Activated CD4-positive, alpha-beta memory T cell treated with anti-CD3 and anti-CD28 coated beads for 36 hours (primary cell): ENCODE data around the gene PPP1R13B. TPM values are rescaled to one million over a fixed set of nuclear protein-coding genes. Genes with fewer than 3 reads are reported as not detected.

Experiments used
- CTCF ChIA-PET: fragments of 350-600 bp; sonication (Branson Sonifier 250); formaldehyde crosslinking; loops from one replicate; lab custom pipeline; 2021; ENCODE audit warnings: antibody characterized with exemption, inconsistent platforms; lab: Charles Lee
- POLR2A ChIA-PET: fragments of 350-600 bp; sonication (Branson Sonifier 250); formaldehyde crosslinking; loops from one replicate; lab custom pipeline; 2021; ENCODE audit warnings: antibody characterized with exemption; lab: Charles Lee
- DNase-seq: peaks from one replicate; pipeline ENCODE4 v3.0.0-alpha.2; 2020
- H3K27ac Mint-ChIP-seq: one replicate; pipeline ENCODE4 v1.8.0; 2021; ENCODE audit warnings: mixed read lengths
- H3K27me3 Mint-ChIP-seq: one replicate; pipeline ENCODE4 v1.8.0; 2021; ENCODE audit warnings: mixed read lengths
- H3K36me3 Mint-ChIP-seq: one replicate; pipeline ENCODE4 v1.8.0; 2021; ENCODE audit warnings: mixed read lengths
- H3K4me1 Mint-ChIP-seq: one replicate; pipeline ENCODE4 v1.8.0; 2021; ENCODE audit warnings: low read depth, mixed read lengths
- H3K4me3 Mint-ChIP-seq: one replicate; pipeline ENCODE4 v1.8.0; 2021; ENCODE audit warnings: mild to moderate bottlenecking, mixed read lengths
- H3K9me3 Mint-ChIP-seq: one replicate; pipeline ENCODE4 v1.8.0; 2021; ENCODE audit warnings: mixed read lengths
- intact Hi-C: fragments of 100-400 bp; cut with micrococcal nuclease; formaldehyde crosslinking; loops from one replicate; pipeline ENCODE4 v1.15.1; 2023
- total RNA-seq, 2 experiments: library from RNA; stranded (reverse); gene quantifications; one replicate each; pipeline ENCODE4 v1.2.3, GENCODE V29; 2021

Gene PPP1R13B
- total RNA-seq, 2 experiments from 2014 or later: 13.5 to 14.8 TPM

GRCh38 chr14:103887170-103887501, 39.8 kb upstream of the PPP1R13B start:
- no peak overlapping the region for H3K4me3 Mint-ChIP-seq
- ChIA-PET POLR2A (no interaction called here), CTCF (interaction anchor here (1.3 kb wide), 1 partner anchor 14 kb away, joined by 4 read pairs; no protein-coding TSS in a partner anchor)
- no peak for DNase-seq
- no peaks in the 10 kb centered on the region for H3K9me3 Mint-ChIP-seq
- H3K27ac Mint-ChIP-seq: no peak overlapping the region
- no peaks in the 10 kb centered on the region for H3K27me3 Mint-ChIP-seq
- intact Hi-C loops: no loop called here
- H3K36me3 Mint-ChIP-seq: no peaks in the 10 kb centered on the region
- H3K4me1 Mint-ChIP-seq: no peaks in the 10 kb centered on the region

DNA sequence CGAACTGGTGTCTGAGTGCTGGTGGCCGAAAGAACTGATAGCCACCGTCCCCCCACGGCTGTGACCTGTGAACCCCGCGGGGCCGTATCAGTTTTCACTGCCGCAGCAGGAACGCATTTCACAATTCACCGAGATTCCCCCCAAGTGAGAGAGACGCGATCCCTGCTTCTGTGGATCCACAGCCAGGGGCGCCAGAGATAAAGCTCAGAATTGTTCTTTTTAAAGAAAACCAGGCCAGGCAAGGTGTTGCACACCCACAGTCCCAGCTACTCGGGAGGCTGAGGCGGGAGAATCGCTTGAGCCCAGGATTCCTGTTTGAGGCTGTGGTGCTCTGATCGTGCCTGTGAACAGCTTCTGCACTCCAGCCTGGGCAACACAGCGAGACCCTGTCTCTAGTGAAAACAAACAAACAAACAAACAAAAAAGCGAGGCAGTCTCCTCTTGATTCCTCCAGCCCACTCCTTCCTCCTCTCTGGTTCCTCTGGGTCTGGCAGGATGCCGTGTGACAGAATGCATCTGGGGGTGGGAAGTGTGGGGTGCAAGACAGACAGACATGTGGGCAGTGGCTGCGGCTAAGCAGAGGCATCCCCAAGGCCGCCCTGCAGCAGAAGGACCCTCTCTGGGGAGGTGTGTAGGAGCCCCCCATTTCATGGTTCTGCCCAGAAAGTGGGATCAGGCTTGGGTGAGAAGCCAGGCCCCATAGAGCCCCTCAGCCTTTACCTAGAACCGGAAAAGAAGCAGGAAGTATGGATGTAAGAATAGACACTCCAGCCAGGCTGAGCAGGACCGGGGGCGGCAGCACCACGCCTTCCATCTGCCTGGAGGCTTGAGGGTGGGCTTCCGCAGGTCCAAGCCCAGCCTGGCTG, 39.2 kb upstream of the PPP1R13B start:
- no peaks in the 10 kb centered on the region for H3K27me3 Mint-ChIP-seq
- no peak overlapping the region for H3K4me3 Mint-ChIP-seq
- intact Hi-C loops: no loop called here
- POLR2A ChIA-PET: no interaction called here
- H3K9me3 Mint-ChIP-seq: no peaks in the 10 kb centered on the region
- no peak for DNase-seq
- H3K36me3 Mint-ChIP-seq: no peaks in the 10 kb centered on the region
- no peaks in the 10 kb centered on the region for H3K4me1 Mint-ChIP-seq
- H3K27ac Mint-ChIP-seq: no peak overlapping the region
- CTCF ChIA-PET: no interaction called here

GRCh38 chr14:103885509-103885932, 38.1 kb upstream of the PPP1R13B start:
- Mint-ChIP-seq H3K27ac (no peak overlapping the region), H3K27me3 (no peaks in the 10 kb centered on the region), H3K36me3 (no peaks in the 10 kb centered on the region), H3K9me3 (no peaks in the 10 kb centered on the region), H3K4me1 (no peaks in the 10 kb centered on the region), H3K4me3 (no peak overlapping the region)
- ChIA-PET CTCF (no interaction called here), POLR2A (no interaction called here)
- DNase-seq: no peak
- intact Hi-C loops: no loop called here

DNA sequence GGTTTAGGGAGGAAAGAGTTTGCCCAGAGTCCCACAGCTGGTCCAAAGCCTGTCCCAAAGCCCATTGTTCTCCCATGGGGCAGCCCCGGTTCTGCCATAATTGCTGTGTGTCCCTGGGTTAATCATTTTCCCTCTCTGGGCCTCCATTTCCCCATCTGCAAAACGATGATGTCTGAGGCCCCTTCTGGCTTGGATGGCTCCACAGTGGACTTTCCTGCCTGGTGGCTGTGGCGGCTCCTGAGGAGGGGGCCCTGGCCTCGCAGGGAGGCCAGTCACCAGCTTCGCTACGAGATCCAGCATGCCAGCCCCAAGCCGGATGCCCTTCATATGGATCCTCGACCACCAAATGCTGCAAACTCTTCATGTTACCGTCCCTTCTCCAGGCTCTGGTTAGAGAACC, 37.5 kb upstream of the PPP1R13B start:
- no peak overlapping the region for H3K4me3 Mint-ChIP-seq
- H3K36me3 Mint-ChIP-seq: no peaks in the 10 kb centered on the region
- POLR2A ChIA-PET: no interaction called here
- peaks cover 3% of the 10 kb centered on the region for H3K4me1 Mint-ChIP-seq
- H3K27ac Mint-ChIP-seq: no peak overlapping the region
- CTCF ChIA-PET: no interaction called here
- no peak for DNase-seq
- intact Hi-C loops: no loop called here
- H3K27me3 Mint-ChIP-seq: no peaks in the 10 kb centered on the region
- no peaks in the 10 kb centered on the region for H3K9me3 Mint-ChIP-seq

- Mint-ChIP-seq H3K36me3 (no peaks in the 10 kb centered on the region), H3K4me1 (peaks cover 9% of the 10 kb centered on the region), H3K27ac (no peak overlapping the region), H3K4me3 (no peak overlapping the region), H3K27me3 (no peaks in the 10 kb centered on the region), H3K9me3 (no peaks in the 10 kb centered on the region)
- POLR2A ChIA-PET: no interaction called here
- intact Hi-C loops: no loop called here
- CTCF ChIA-PET: interaction anchor here (1.3 kb wide), 1 partner anchor 75 kb away, joined by 3 read pairs; no protein-coding TSS in a partner anchor
- DNase-seq: no peak
Observed at GRCh38 chr14:103883263-103883523, 35.8 kb upstream of the PPP1R13B start.

DNA sequence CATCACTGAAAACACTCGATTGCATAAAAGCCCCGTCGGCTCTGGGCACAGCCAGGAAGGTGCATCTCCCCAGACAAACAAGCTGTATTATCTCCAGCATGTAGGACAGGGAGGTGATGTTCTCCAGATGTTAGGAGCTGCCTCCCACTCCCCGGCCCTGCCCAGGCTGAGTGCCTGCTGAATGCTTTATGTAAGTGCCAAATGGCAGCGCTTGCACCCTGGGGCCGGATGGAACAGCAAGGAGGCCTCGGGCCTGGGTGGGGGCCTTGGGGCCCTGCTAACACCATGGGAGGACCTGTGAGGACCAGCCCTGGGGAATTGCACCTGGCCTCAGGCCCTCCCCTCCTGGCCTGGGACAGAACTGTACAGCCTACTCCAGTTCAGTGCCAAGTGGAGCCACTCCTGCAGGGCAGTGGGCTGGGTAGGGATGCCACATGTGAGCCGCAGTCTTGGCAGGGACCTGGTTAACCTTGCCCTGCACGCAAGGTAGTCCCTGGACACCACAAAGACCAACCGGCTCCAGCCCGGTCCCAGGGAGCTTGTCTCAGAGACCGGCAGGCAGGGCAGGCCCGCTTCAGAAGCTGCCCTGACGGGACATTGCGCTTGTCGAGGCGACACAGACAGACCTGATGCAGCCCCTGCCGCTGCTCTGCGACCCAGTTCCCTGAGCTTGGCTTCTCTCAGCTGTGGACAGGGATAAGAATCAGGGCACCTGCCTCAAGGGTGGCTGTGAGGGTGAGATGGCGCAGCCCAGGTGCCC, 35.3 kb upstream of the PPP1R13B start:
- Mint-ChIP-seq H3K9me3 (no peaks in the 10 kb centered on the region), H3K36me3 (no peaks in the 10 kb centered on the region), H3K27ac (no peak overlapping the region), H3K4me3 (no peak overlapping the region), H3K4me1 (peaks cover 9% of the 10 kb centered on the region), H3K27me3 (no peaks in the 10 kb centered on the region)
- ChIA-PET CTCF (interaction anchor here (1.3 kb wide), 1 partner anchor 74 kb away, joined by 3 read pairs; no protein-coding TSS in a partner anchor), POLR2A (interaction anchor here (0.5 kb wide), 1 partner anchor 321 kb away, joined by 3 read pairs; no protein-coding TSS in a partner anchor)
- intact Hi-C loops: no loop called here
- no peak for DNase-seq

DNA sequence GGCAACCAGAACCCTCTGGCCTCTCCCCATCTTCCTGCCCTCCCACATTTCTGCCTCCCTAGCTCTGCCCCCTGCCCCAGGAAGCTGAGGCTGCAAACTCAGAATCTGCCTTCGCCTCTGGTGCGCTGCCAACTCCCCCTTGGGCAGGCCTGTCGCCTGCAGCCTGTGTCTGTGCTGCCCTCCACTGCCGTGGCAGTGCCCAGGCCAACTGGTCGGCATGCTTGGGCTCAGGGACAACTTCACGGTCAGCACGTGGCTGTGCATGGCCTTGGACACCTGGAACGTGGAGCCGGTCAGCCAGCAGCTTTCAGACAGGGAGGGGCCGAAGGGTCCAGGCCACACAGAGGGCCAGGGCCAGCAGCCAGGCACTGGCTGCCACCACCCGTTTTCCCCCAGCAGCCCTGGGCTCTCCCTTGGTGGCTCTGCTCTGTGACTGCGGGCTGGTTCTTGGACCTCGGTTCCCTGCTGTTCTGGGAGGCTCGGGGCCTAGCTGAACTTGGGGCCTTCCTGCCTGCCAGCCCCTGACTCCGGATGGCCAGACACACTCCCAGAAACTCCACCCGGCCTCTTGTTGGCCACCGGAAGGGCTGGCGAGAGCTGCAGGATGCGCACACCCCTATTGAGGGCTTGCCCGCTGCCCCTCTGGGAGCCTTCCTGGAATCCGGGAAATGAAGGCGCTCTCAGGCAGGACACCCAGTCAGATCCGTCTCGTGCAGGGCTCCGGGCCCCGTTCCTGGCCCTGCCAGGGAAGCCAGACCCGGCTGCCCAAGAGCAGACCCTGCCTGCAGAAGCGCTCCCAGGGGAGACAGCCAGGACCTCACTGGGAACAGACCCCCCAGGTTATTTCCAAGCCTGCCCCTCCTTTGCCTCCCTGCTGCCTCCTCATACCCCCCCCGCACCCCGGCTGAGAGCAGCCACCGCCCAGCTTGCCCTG, 34.2 kb upstream of the PPP1R13B start:
- no peak overlapping the region for H3K4me3 Mint-ChIP-seq
- DNase-seq: no peak
- ChIA-PET CTCF (interaction anchor here (1.2 to 2.8 kb wide), 3 partner anchors 17 to 73 kb away, joined by 3 to 18 read pairs (median 4); no protein-coding TSS in a partner anchor), POLR2A (no interaction called here)
- no peak overlapping the region for H3K27ac Mint-ChIP-seq
- no peaks in the 10 kb centered on the region for H3K9me3 Mint-ChIP-seq
- intact Hi-C loops: no loop called here
- H3K27me3 Mint-ChIP-seq: no peaks in the 10 kb centered on the region
- H3K4me1 Mint-ChIP-seq: peaks cover 9% of the 10 kb centered on the region
- no peaks in the 10 kb centered on the region for H3K36me3 Mint-ChIP-seq

GRCh38 chr14:103880348-103881267, 33.2 kb upstream of the PPP1R13B start:
- POLR2A ChIA-PET: no interaction called here
- CTCF ChIA-PET: interaction anchor here (1.2 to 2.8 kb wide), 2 partner anchors 18 to 20 kb away, joined by 4 to 18 read pairs; no protein-coding TSS in a partner anchor
- Mint-ChIP-seq H3K4me1 (peaks cover 9% of the 10 kb centered on the region), H3K27ac (no peak overlapping the region), H3K4me3 (peak overlapping the region; percentile 53), H3K36me3 (no peaks in the 10 kb centered on the region), H3K9me3 (no peaks in the 10 kb centered on the region), H3K27me3 (no peaks in the 10 kb centered on the region)
- intact Hi-C loops: no loop called here
- peak; percentile 17 for DNase-seq

GRCh38 chr14:103879570-103880347, 32.4 kb upstream of the PPP1R13B start:
- Mint-ChIP-seq H3K27me3 (no peaks in the 10 kb centered on the region), H3K4me1 (peaks cover 9% of the 10 kb centered on the region), H3K36me3 (no peaks in the 10 kb centered on the region), H3K27ac (no peak overlapping the region), H3K9me3 (no peaks in the 10 kb centered on the region), H3K4me3 (peak overlapping the region; percentile 53)
- peak; percentile 13 for DNase-seq
- intact Hi-C loops: no loop called here
- CTCF ChIA-PET: interaction anchor here (0.6 to 2.8 kb wide), 3 partner anchors 21 to 130 kb away, joined by 5 to 18 read pairs (median 7); no protein-coding TSS in a partner anchor
- POLR2A ChIA-PET: no interaction called here

- Mint-ChIP-seq H3K9me3 (no peaks in the 10 kb centered on the region), H3K4me3 (no peak overlapping the region), H3K4me1 (peaks cover 9% of the 10 kb centered on the region), H3K27me3 (no peaks in the 10 kb centered on the region), H3K27ac (no peak overlapping the region), H3K36me3 (no peaks in the 10 kb centered on the region)
- ChIA-PET POLR2A (no interaction called here), CTCF (interaction anchor here (0.6 to 2.8 kb wide), 3 partner anchors 22 to 131 kb away, joined by 5 to 18 read pairs (median 7); no protein-coding TSS in a partner anchor)
- intact Hi-C loops: no loop called here
- no peak for DNase-seq
Observed at GRCh38 chr14:103879118-103879569, 31.8 kb upstream of the PPP1R13B start.
